H1 (cell line): Measurements from ENCODE around the gene ATP13A3. TPM values are rescaled to one million over a fixed set of nuclear protein-coding genes. Genes with fewer than 3 reads are reported as not detected.

Experiments used
- CTCF ChIA-PET: fragments of 300-600 bp; sonication (Branson Sonifier 250); formaldehyde crosslinking; loops from one replicate; lab custom pipeline; 2021; ENCODE audit not compliant: partially characterized antibody; lab: Charles Lee
- POLR2A ChIA-PET: fragments of 300-600 bp; sonication (Branson Sonifier 250); formaldehyde crosslinking; loops from one replicate; lab custom pipeline; 2021; ENCODE audit warnings: inconsistent platforms; ENCODE audit not compliant: partially characterized antibody; lab: Charles Lee
- DNase-seq, 2 experiments: peaks; one replicate each; pipeline versions ENCODE4 v3.0.0 to v3.0.0-alpha.2; 2010 to 2022; ENCODE audit warnings: low spot score in 2 of 2, low read depth in 1 of 2, mixed read lengths in 1 of 2
- FAIRE-seq: peaks from 2 replicates; lab custom pipeline; 2011; peaks lifted over from hg19 to GRCh38; lab: Jason Lieb, UNC
- H2AFZ ChIP-seq: 2 replicates; pipeline ENCODE4 v1.8.1; 2012; ENCODE audit warnings: low read length, inconsistent platforms
- H2AK5ac ChIP-seq: 2 replicates; pipeline ENCODE4 v1.6.1; 2013; ENCODE audit warnings: low read depth, low read length
- H2BK120ac ChIP-seq: replicated peaks from 2 replicates; pipeline ENCODE3; 2013; ENCODE audit warnings: low read depth, low read length, inconsistent platforms
- H2BK12ac ChIP-seq: 2 replicates; pipeline ENCODE4 v1.6.1; 2013; ENCODE audit warnings: low read depth, low read length
- H2BK15ac ChIP-seq: 2 replicates; pipeline ENCODE4 v1.6.1; 2013; ENCODE audit warnings: low read length
- H2BK20ac ChIP-seq: 2 replicates; pipeline ENCODE4 v1.6.1; 2013; ENCODE audit warnings: low read length
- H2BK5ac ChIP-seq: 2 replicates; pipeline ENCODE4 v1.6.1; 2013; ENCODE audit warnings: low read depth, low read length
- H3K14ac ChIP-seq: 2 replicates; pipeline ENCODE4 v1.6.1; 2013; ENCODE audit warnings: inconsistent platforms; ENCODE audit not compliant: insufficient read length
- H3K18ac ChIP-seq: 2 replicates; pipeline ENCODE4 v1.6.1; 2013; ENCODE audit warnings: low read length; ENCODE audit errors: extremely low read depth
- H3K23ac ChIP-seq: 2 replicates; pipeline ENCODE4 v1.6.1; 2013; ENCODE audit warnings: inconsistent platforms; ENCODE audit not compliant: insufficient read length
- H3K23me2 ChIP-seq: 2 replicates; pipeline ENCODE4 v1.6.1; 2013; ENCODE audit warnings: low read depth, low read length
- H3K27ac ChIP-seq: 2 replicates; pipeline ENCODE4 v1.6.1; 2011; ENCODE audit warnings: low read depth, low read length, inconsistent platforms
- H3K27me3 ChIP-seq, 4 experiments: replicated peaks in 1 of 4; 1 replicate in 1 of 4; 2 replicates in 3 of 4; pipeline versions ENCODE4 v1.6.1 to v1.8.1; 2011 to 2013; ENCODE audit warnings: low read length in 3 of 4, mild to moderate bottlenecking in 3 of 4, inconsistent platforms in 2 of 4, mixed read lengths in 2 of 4, moderate library complexity in 1 of 4; ENCODE audit not compliant: control insufficient read depth in 3 of 4, insufficient read depth in 3 of 4; ENCODE audit errors: extremely low read depth in 1 of 4
- H3K36me3 ChIP-seq, 4 experiments: 2 replicates each; pipeline versions ENCODE4 v1.6.1 to v1.8.1; 2011 to 2013; ENCODE audit warnings: mild to moderate bottlenecking in 4 of 4, low read length in 3 of 4, moderate library complexity in 2 of 4, control low read depth in 1 of 4, inconsistent platforms in 1 of 4; ENCODE audit not compliant: insufficient read depth in 4 of 4, control insufficient read depth in 2 of 4
- H3K4ac ChIP-seq: replicated peaks from 2 replicates; pipeline ENCODE3; 2013; ENCODE audit warnings: low read length, low read depth, mixed read lengths, inconsistent platforms; ENCODE audit not compliant: insufficient read length
- H3K4me1 ChIP-seq, 4 experiments: replicated peaks in 1 of 4; 1 replicate in 1 of 4; 2 replicates in 3 of 4; pipeline versions ENCODE4 v1.6.1 to v1.8.1; 2011 to 2013; ENCODE audit warnings: low read length in 3 of 4, inconsistent platforms in 2 of 4, mixed read lengths in 1 of 4; ENCODE audit not compliant: insufficient read depth in 4 of 4, control insufficient read depth in 3 of 4
- H3K4me2 ChIP-seq, 2 experiments: 2 replicates each; pipeline versions ENCODE4 v1.6.1 to v1.8.1; 2011 to 2013; ENCODE audit warnings: low read depth in 2 of 2, low read length in 2 of 2, control low read depth in 1 of 2, inconsistent platforms in 1 of 2, mild to moderate bottlenecking in 1 of 2; ENCODE audit not compliant: insufficient read depth in 1 of 2
- H3K4me3 ChIP-seq, 4 experiments: fragments of 200-600, 300-600 bp in 1 of 4; sonication (generic), shearing (Covaris generic), sonication (Bioruptor Twin) in 1 of 4; 2 replicates each; pipeline versions ENCODE4 v1.5.1 to v1.8.1; 2011 to 2016; ENCODE audit warnings: low read length in 4 of 4, low read depth in 3 of 4, control low read depth in 2 of 4, inconsistent platforms in 2 of 4, mild to moderate bottlenecking in 2 of 4, mixed read lengths in 1 of 4, moderate library complexity in 1 of 4; ENCODE audit not compliant: insufficient read depth in 2 of 4; ENCODE audit errors: extremely low read depth in 1 of 4
- H3K56ac ChIP-seq: replicated peaks from 2 replicates; pipeline ENCODE3; 2013; ENCODE audit warnings: low read depth, mild to moderate bottlenecking, mixed read lengths, low read length, inconsistent platforms; ENCODE audit not compliant: insufficient read length
- H3K79me1 ChIP-seq: 2 replicates; pipeline ENCODE4 v1.6.1; 2013; ENCODE audit warnings: low read depth, low read length, control low read depth
- H3K79me2 ChIP-seq, 2 experiments: 2 replicates each; pipeline versions ENCODE4 v1.6.1 to v1.8.1; 2012 to 2013; ENCODE audit warnings: low read length in 2 of 2, mild to moderate bottlenecking in 2 of 2, inconsistent platforms in 1 of 2; ENCODE audit not compliant: insufficient read depth in 2 of 2, control insufficient read depth in 1 of 2
- H3K9ac ChIP-seq, 4 experiments: replicated peaks in 1 of 4; 1 replicate in 1 of 4; 2 replicates in 3 of 4; pipeline versions ENCODE4 v1.6.1 to v1.8.1; 2011 to 2013; ENCODE audit warnings: low read depth in 3 of 4, low read length in 3 of 4, control low read depth in 2 of 4, mild to moderate bottlenecking in 2 of 4, moderate library complexity in 2 of 4, inconsistent platforms in 1 of 4; ENCODE audit errors: extremely low read depth in 1 of 4
- H3K9me3 ChIP-seq, 2 experiments: 2 replicates each; pipeline versions ENCODE4 v1.6.1 to v1.8.1; 2012 to 2013; ENCODE audit warnings: mild to moderate bottlenecking in 2 of 2, moderate library complexity in 2 of 2, control low read depth in 1 of 2, inconsistent platforms in 1 of 2, low read depth in 1 of 2, low read length in 1 of 2, mixed read lengths in 1 of 2; ENCODE audit not compliant: insufficient read depth in 2 of 2
- H4K20me1 ChIP-seq, 2 experiments: replicated peaks in 1 of 2; 2 replicates each; pipeline versions ENCODE3 to v1.8.1; 2011 to 2013; ENCODE audit warnings: inconsistent platforms in 2 of 2, low read length in 2 of 2, mild to moderate bottlenecking in 1 of 2; ENCODE audit not compliant: insufficient read depth in 2 of 2, control insufficient read depth in 1 of 2
- H4K5ac ChIP-seq: 2 replicates; pipeline ENCODE4 v1.6.1; 2013; ENCODE audit warnings: low read length, low read depth, mixed read lengths, inconsistent platforms; ENCODE audit not compliant: insufficient read length
- H4K8ac ChIP-seq: 2 replicates; pipeline ENCODE4 v1.8.0; 2013; ENCODE audit warnings: mild to moderate bottlenecking, moderate library complexity, low read length, inconsistent platforms; ENCODE audit not compliant: insufficient read depth; ENCODE audit errors: extremely low read depth
- H4K91ac ChIP-seq: replicated peaks from 2 replicates; pipeline ENCODE3; 2013; ENCODE audit warnings: low read length, mixed read lengths, inconsistent platforms; ENCODE audit not compliant: insufficient read length
- E2F6 ChIP-seq: IDR thresholded peaks from 2 replicates; pipeline ENCODE4 v1.6.1; 2012; ENCODE audit warnings: inconsistent platforms
- EP300 ChIP-seq, 2 experiments: IDR thresholded peaks; 1 replicate in 1 of 2; 2 replicates in 1 of 2; pipeline ENCODE4 v1.6.1; 2011 to 2012; ENCODE audit warnings: low read depth in 2 of 2, low read length in 2 of 2, mild to moderate bottlenecking in 2 of 2, borderline replicate concordance in 1 of 2, inconsistent platforms in 1 of 2, moderate library complexity in 1 of 2
- JUN ChIP-seq: IDR thresholded peaks from 2 replicates; pipeline ENCODE4 v1.6.1; 2011; ENCODE audit warnings: low read depth, mild to moderate bottlenecking, improper control_type of control experiment, low read length
- RBBP5 ChIP-seq: IDR thresholded peaks from 2 replicates; pipeline ENCODE4 v1.7.1; 2012; ENCODE audit warnings: low read depth, mild to moderate bottlenecking, inconsistent platforms, low read length, moderate library complexity, borderline replicate concordance
- WGBS, 2 experiments: shearing (Covaris generic) in 1 of 2; methylation state at CpG; one replicate each; pipeline versions ENCODE4 v1.1.6 to v1.1.7; 2013 to 2015; ENCODE audit warnings: low lambda C conversion rate in 2 of 2, mixed read lengths in 2 of 2, inconsistent platforms in 1 of 2, low coverage in 1 of 2, missing lambda C conversion rate in 1 of 2; ENCODE audit not compliant: insufficient replicate concordance in 2 of 2, insufficient coverage in 1 of 2, insufficient read length in 1 of 2; ENCODE audit errors: extremely low coverage in 1 of 2, missing lambda C conversion rate in 1 of 2; 5-methylcytosine and 5-hydroxymethylcytosine counted together
- polyA plus RNA-seq, 7 experiments: library from polyadenylated mRNA; depleted of rRNA in 3 of 7; stranded (reverse) in 5 of 7; unstranded in 2 of 7; fragments of >200 nt in 5 of 7; fragments of 200-250 nt in 2 of 7; gene quantifications; 1 replicate in 5 of 7; 2 replicates in 1 of 7; 4 replicates in 1 of 7; pipeline versions ENCODE4 v1.2.1 to v1.2.3, GENCODE V29; 2011 to 2013; ENCODE audit warnings: missing spikeins in 2 of 7, mixed read lengths in 2 of 7
- total RNA-seq: library from RNA; stranded (reverse); fragmentation: NEBNext Ultra II Directional; extraction: Animal tissue kit (Norgen Biotek cat#: 25700); gene quantifications from 2 replicates; pipeline ENCODE4 v1.2.1, GENCODE V29; 2021
- TF ChIP-seq, protein P1 (sequence below): IDR thresholded peaks from 2 replicates; pipeline ENCODE4 v1.6.1; 2012; ENCODE audit warnings: low read length, inconsistent platforms

The ATP13A3 gene
- total and polyA plus RNA-seq, 2 of the 8 experiments (the other 6 are each of a cell fraction or from before 2014, with no cell fraction given), result 18.6 to 92.2 TPM

DNA sequence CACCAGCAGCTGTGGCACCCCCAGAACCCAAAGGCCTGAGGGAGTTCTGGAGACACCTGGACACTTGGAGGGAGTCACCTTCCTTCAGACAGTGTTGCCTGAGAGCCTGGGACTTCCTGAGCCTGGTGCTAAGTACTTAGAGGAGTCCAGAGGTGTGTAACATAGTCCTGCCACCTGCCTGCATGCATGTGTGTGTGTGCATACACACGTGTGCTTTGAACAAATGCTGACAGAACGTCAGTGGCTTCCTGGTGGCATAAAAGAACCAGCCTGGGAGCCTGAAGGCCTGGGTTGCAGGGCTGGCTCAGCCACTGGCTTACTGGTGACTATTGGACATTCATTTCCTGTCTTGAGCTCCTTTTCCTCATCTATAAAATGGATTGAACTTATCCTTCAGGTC is 132.5 kb downstream of the ATP13A3 start:
- H2BK5ac ChIP-seq, result no peak overlapping the region
- H3K27me3 ChIP-seq, result no peaks in the 10 kb centered on the region; a peak in 1 of 7 replicates
- no peak overlapping the region for H3K18ac ChIP-seq
- H3K27ac ChIP-seq, result no peak overlapping the region
- H3K23me2 ChIP-seq, result peaks cover 10% of the 10 kb centered on the region; the same call in 1 of the 2 replicates
- FAIRE-seq, result no peak
- H3K4me1 ChIP-seq, result peaks cover 0 to 3% (median 0%) of the 10 kb centered on the region in 4 experiments; a peak in 1 of 7 replicates
- H3K4ac ChIP-seq, result no peak overlapping the region
- DNase-seq, result no peak
- no peak overlapping the region for H4K8ac ChIP-seq
- no peaks in the 10 kb centered on the region for H3K79me2 ChIP-seq
- no peak overlapping the region for H2BK20ac ChIP-seq
- no peak overlapping the region for H3K14ac ChIP-seq
- H2BK120ac ChIP-seq, result no peak overlapping the region
- H3K4me2 ChIP-seq, result no peak overlapping the region
- H2BK12ac ChIP-seq, result no peak overlapping the region
- ChIA-PET POLR2A (no interaction called here), CTCF (interaction anchor here (1.5 to 18.9 kb wide), 3 partner anchors 11 to 34 kb away, joined by 3 to 344 read pairs (median 5); no protein-coding TSS in a partner anchor)
- no peaks in the 10 kb centered on the region for H3K36me3 ChIP-seq
- no peak overlapping the region for H3K4me3 ChIP-seq
- no peaks in the 10 kb centered on the region for H3K9me3 ChIP-seq
- no peaks in the 10 kb centered on the region for H3K79me1 ChIP-seq
- H4K91ac ChIP-seq, result no peak overlapping the region
- no peak overlapping the region for H3K23ac ChIP-seq
- no peak overlapping the region for H2BK15ac ChIP-seq
- no peak overlapping the region for H4K5ac ChIP-seq
- H3K9ac ChIP-seq, result no peak overlapping the region
- no peak overlapping the region for H2AK5ac ChIP-seq
- H3K56ac ChIP-seq, result no peak overlapping the region
- no peak overlapping the region for H2AFZ ChIP-seq
- 95% methylated on average over 2 of the region's 2 CpGs; no CpG with 5 or more reads in 1 of the 2 experiments for WGBS, 2 experiments
- peaks cover 0 to 5% of the 10 kb centered on the region in 2 experiments for H4K20me1 ChIP-seq
- TF ChIP-seq, protein P1, sequence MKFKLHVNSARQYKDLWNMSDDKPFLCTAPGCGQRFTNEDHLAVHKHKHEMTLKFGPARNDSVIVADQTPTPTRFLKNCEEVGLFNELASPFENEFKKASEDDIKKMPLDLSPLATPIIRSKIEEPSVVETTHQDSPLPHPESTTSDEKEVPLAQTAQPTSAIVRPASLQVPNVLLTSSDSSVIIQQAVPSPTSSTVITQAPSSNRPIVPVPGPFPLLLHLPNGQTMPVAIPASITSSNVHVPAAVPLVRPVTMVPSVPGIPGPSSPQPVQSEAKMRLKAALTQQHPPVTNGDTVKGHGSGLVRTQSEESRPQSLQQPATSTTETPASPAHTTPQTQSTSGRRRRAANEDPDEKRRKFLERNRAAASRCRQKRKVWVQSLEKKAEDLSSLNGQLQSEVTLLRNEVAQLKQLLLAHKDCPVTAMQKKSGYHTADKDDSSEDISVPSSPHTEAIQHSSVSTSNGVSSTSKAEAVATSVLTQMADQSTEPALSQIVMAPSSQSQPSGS, result no peak
- TF ChIP-seq E2F6 (no peak), JUN (no peak), EP300 (IDR thresholded peaks at IDR 0.05; ENCODE audit: borderline replicate concordance in 1 of 2, low read depth in 2 of 2, low read length in 2 of 2) (no peak), RBBP5 (no peak)
